Activated T-cell treated with anti-CD3 and anti-CD28 coated beads for 1 hour (primary cell): ENCODE measurements around the gene LAPTM5.
"Not testable (repeated sequence)": the region's sequence is repeated elsewhere in the genome, so short reads cannot be mapped to it uniquely, and the experiment has no call there.

Source experiments
- DNase-seq: peaks from one replicate; pipeline ENCODE4 v3.0.0-alpha.2; 2020; ENCODE audit warnings: low read depth

LAPTM5 gene

DNA sequence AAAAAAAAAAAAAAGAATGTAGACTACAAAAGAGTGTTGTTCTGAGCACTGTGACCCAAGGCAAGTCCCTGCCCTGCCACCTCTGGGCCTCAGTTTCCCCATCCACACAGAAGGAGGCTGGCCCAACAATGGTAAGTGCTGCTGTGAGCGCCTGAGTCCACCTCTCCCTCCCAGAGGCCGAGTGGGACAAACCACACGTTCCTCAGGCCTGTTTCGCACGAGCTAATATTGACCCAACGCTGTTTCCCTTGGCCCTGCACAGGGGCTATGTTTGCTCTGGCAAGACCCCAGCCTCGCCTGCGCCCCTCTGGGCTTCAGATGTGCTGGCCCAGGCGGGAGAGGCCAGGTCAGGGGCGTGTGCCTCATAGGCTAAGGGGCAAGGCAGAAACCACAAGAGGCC is 12.6 kb upstream of the LAPTM5 start:
- no peak for DNase-seq

DNA sequence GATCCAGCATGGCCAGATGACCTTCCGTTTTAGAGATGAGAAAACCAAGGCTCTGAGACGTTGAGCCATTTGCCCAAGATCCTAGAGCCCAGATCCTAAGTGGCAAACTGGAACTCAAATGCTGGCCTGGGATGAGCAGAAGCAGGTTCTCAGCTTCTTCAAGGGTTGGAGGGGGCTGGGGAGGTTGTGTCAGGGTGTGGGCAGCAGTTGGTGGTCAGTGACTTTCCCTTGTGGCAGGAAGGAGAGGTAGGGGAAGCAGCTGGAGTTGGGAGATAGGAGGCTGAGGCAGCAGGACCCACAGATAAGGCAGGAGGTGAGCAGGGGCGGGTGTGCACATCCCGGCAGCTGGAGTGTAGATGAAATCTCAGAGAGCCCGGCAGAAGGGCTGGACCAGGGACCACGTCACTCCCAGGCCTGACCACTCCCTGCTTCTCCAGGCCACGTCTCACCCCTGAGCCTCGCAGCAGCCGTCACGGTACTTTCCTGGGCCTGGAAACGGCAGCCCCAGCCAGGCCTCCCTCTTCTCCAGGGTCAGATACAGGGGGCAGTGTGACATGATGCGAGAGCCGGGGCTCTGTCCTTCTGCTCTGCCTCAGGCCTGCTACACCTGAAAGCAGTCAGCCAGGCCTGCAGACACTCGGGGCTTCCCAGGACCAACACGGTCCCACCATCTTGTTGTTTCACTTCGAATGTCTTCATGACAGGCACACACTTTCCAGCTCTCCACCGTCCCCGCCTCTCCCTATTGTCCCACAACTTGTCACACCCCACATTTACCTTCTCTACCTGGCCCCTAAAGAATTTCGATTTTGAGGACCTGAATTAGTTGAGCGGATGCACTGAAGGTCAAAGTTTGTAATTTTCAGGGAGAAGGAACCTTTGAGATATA is 11.5 kb upstream of the LAPTM5 start:
- no peak for DNase-seq

DNA sequence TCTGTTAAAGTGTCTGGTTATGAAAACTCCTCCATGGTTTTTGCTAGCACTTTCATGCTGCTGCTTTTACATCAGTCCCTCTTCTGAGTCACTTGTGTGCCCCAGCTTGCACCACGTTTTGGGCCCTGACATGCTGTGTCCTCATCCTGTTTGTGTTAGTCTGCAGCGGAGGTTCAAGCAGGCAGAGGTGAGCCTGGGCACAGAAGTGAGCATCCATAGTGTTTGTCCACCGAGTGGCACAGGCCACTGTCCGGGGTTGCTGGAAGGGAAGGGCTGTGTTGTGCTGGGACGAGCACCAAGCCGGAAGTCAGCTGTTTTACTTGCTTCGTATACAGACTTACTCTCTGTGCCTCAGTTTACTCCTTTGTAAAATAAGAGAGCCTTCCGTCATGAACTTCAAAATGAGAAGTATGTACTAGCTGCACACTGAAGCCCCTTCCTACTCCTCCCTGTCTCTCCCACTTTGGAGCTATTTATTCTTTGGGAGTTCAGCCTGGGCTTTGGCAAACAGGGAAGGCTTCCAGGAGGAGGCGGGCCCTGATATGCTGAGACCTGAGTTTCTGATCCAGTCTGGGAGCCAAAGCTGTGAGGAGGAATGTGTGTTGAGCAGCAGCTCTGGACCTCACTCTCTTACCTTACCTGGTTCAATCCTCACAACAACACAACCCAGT is 10.7 kb upstream of the LAPTM5 start:
- no peak for DNase-seq

DNA sequence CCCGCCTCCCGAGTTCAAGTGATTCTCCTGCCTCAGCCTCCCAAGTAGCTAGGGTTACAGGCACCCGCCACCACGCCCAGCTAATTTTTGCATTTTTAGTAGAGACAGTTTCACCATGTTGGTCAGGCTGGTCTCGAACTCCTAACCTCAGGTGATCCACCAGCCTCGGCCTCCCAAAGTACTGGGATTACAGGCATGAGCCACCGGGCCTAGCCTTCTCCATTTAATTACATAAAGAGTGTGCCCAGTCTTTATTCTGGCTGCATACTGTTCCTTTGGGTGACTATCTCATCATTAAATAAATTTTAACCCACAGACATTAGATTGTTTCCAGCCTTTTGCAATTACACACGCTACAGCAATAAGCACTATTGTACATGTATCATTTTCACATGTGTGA is 9.4 kb upstream of the LAPTM5 start:
- not testable (repeated sequence) for DNase-seq

DNA sequence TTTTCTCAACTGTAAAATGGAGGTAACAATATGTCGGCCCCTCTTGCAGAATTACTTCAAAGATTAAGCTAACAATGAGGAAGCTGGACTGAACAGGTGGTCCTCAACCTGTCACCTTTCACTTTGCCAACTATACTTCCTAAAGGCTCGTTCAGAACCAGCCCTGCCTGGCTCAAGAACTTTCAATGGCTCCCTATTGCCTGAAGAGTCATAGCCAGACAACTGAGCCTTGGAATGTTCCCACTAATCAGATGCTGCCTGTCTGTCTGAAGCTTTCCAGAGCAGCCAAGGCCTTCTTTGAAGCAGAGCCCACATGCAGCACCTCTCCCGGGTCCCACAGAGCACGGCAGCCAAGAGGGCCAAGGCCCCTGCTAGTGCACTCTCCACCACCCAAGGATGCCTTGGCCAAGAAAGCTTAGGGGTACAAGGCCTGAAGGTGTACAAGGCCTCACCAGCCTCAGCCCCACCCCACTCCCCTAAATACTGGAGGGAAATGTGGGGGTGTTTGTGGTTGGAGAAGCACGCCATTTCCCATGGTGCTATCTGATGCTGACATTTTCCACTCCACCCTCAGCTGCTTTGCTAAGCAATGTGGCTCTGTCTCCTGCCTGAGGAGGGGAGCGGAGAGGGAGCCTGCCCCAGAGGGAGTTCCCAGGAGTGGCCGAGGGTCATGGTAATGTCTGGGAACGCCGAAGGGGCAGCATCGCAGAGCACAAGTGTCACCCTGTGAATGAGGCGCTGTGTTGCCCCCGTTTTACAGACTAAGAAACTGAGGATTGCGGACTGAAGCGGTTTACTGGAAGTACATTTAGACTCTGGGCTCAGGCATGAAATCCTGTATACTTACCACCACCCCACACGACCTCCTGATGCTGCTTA is 8.2 kb upstream of the LAPTM5 start:
- DNase-seq: no peak

DNA sequence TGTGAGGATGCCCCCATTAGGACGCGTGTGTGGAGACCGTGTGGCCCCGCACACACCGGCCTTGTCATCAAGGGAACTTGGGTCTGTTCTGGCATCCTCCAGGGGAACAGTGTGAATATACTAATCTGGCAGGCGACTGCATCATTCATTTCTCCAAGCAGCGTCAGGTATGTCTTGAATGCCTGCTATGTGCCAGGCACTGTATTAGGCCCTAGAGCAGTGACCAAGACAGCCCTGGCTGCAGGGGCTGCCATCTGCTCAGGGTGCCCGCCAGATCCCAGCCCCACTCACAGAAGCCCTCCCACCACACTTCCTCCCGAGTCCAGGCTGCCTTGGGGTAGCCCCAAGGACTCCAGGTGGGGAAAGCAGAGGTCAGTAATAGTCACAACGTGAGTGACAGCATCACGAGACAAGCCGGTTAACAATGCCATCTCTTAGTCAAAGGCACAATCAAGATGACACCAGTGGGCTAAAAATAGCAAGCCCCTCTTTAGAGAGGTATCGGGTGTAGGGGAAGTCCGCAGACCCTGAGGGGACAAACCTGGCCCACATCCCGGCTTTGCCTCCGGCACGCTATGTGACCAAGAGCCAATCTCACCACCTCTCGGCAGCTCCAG is 7.5 kb upstream of the LAPTM5 start:
- DNase-seq: no peak

DNA sequence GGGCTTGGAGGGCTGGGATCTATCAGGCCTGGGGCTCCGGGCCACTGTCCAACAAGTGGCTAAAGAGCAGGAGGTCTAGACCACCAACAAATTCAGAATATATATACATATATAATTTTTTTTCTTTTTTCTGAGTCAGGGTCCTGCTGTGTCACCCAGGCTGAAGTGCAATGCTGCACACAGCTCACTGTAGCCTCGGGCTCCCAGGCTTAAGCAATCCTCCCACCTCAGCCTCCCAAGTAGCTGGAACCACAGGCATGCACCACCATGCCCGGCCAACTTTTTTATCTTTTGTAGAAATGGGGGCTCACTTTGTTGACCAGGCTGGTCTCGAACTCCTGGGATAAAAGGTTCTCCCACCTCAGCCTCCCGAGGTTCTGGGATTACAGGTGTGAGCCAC is 6.8 kb upstream of the LAPTM5 start:
- DNase-seq: no peak

DNA sequence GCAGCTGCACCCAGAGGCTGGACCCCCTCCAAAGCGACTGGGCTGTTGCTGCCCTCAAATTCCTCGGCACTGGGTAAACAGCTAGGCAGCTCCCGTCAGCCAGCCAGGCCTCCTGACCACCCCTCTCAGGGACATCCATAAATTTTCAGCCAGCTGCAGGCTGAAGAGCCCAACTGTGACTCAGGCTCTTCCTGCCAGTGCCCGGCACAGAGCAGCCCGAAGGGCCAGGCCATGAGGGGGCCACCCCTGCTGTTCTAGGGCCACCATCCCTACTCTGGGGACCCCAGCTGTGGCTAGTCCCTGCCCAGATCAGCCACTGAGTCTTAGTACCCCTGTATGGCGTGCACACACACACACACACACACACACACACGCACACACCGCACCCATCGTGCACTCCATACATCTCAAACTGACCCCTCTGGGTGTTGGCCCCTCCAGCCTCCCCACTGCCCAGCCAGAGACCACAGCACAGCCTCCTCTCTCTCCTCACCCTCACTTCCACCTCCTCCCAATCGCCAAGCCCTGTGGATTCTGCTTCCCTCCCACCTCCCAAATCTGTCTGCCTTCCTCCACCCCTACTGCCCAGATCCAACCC is 6.2 kb upstream of the LAPTM5 start:
- no peak for DNase-seq

DNA sequence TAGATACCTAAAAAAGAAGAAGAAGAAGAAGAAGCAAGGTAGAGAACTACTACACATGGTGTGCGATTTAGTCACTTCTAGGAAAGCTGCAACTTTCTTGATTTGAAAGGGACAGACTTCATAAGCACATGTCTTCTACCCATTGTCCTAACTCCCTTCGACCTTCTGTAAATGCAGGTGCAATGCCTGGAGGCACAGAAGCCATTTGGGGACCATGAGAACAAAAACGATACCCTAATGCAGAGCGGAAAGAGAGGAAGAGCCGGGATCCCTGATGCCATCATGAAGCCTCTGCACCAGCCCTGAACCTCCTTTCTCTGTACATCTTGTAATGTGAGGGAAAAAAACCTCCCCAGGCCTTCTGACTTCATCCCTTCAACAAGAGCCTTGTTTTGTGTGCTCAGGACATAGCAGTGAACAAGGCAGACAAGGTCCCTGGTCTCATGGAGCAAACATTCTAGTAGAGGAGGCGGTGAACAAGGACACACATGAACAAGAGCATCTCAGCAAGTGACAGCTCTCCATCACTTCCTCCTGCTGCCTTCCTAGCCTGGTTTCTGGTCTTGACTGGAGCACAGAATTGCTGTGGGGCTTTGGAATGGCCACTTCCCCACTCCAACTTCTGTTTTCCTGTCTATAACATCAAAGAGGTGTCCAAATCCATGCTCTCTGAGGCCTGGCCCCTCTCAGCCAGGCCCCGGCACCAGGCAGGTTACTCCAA is 5.5 kb upstream of the LAPTM5 start:
- DNase-seq: no peak

DNA sequence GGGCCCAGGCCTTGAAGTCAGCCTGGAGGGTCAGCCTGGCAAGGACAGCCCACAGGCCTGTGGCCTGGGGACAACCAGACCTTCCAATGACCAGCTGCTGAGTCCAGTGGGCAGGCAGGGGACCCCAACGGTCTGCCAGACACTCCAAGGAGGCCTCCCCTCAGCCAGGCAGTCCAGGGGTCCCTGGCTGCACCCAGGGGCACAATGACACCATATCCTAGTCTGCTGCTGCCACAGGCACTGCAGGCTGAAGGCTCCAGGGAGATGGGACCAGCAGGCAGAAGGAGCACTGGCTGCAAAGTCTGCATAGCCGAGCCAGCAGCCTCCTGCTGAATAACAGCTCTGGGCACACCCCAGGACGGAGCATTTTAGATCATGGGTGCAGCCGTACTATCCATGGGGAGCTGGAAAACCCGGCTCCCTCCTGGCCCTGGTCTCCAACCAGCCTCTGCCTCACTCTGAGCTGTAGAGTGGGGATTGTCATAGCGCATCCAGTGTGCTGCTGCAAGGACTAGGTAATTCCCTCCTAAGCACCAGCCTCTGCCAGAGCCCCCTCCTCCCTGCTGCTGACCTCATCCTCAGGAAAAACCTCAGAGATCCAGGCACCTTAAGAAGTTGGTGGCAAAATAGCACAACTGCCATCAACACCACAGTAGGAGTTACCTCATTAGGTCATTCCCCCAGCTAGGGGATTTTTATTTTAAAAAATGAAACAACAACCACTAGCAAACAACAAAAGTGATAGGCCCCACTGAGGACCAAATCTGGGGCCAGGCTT is 4.8 kb upstream of the LAPTM5 start:
- DNase-seq: no peak

DNA sequence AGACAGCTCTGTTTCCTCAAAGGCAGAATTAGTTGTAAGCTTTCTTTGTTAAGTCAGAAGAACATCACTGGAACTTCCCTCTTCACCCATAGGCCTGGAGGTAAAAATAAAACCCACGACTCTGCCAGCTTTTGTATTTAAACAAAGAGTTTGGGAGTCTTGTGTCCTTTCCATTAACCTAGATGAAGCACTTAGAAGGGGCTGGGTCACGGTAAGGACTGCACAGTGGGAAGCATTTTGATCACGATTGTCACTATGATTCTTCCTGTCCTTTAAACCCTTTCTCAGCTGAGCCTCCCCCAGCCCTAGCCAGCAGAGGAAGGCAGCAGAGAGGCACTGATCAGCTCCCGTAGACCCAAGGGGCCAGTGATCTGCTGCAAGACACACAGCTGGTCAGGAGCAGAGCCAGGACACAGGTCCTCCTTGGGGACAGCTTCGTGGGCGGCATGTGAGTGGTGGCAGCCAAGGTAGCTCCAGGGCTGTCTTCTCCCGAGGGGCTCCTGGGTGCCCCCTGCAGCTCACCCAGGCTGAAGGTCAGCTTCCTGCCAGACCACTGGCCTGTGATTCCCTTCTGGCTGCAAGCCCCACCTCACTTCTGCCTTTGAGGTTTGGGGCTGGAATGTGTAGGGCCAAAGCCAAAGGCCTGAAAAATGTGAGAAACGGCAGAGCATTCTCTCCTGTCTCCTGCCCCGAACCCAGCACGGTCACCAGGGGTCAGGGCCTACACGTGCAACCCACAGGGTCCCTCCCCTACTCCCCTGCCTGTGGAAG is 4.0 kb upstream of the LAPTM5 start:
- DNase-seq: no peak

DNA sequence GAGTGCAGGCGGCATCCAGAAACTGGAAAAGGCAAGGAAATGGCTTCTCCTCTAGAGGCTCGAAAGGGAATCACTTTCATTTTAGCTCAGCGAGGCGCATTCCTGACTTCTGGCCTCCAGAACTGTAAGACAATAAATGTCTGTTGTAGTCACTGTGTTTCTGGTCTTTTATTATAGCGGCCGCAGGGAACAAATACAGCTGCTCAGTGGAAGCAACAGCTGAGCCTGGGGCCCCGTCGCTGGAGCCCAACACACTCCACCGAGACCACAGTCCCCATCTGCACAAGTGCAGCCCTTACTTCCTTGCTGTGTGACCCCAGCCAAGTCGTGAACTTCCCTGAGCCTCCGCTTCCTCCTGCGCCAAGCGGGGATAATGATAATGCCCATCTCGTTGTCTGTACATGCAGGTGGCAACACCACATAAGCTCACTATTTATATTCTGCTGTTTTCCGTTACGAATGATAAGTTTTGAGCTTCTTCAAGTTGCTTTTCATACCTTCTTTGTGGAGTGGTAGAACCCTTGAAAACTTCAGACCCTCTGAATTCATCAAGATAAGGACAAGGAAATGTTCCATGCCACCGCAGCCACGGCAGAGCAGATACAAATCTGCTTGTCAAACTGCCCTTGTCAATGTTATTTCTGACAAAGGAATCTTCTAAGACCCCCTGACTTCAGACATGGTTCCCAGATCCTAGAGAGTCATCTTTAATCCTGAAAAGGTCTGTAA is 3.2 kb upstream of the LAPTM5 start:
- DNase-seq: no peak

DNA sequence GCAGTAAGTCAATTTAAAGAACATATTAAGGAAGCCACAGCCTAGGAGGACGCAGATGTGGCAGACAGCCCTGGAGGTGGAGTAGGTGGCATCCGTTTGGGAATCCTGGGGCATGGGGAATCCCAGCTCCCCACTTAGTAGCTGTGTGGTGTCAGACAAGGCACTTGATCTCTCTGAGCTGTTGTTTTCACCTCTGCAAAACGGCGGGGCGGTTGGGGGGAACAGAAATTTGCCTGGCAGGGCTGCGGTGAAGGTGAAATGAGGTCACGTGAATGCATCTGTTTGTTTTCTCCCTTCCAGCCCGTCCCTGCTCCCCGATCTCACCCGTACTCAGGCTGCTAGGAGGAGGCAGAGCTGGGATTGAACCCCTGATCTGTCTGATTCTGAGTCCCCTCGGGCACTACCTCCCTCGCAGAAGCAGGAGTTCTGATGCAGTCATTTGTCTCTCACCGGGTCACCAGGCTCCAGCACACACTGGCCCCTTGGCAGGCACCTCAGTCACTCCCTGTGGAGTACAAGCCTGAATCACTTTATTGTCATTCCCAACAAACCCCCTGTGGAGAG is 2.2 kb upstream of the LAPTM5 start:
- peak; percentile 47 for DNase-seq

DNA sequence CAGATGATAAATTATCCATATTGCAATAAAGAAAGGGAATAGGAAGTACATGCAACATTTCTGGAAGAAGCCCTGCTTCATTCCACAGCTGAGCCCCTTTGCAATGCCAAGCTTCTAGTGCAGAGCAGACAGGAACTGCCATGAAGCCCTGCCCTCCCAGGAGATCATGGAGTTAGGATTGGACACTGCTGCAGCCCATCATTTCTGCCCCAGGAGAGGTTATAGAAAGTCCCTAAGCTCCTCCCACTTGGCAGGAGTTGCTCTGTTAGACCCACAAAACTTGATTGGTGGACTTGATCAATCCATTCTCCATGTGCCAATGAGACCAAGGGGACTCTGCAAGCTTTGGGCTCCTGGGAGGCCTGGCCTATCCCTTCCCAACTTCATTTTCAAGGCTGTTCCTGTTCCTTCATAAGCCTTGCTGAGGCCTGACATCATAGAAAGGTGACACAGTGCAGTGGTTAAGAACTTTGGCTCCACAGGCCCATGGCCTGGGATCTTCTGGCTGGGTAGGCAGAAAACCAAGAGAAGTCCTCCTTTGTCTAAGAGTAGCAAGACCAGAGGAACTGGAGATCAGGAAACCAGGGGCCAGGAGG is 1.3 kb upstream of the LAPTM5 start:
- no peak for DNase-seq

DNA sequence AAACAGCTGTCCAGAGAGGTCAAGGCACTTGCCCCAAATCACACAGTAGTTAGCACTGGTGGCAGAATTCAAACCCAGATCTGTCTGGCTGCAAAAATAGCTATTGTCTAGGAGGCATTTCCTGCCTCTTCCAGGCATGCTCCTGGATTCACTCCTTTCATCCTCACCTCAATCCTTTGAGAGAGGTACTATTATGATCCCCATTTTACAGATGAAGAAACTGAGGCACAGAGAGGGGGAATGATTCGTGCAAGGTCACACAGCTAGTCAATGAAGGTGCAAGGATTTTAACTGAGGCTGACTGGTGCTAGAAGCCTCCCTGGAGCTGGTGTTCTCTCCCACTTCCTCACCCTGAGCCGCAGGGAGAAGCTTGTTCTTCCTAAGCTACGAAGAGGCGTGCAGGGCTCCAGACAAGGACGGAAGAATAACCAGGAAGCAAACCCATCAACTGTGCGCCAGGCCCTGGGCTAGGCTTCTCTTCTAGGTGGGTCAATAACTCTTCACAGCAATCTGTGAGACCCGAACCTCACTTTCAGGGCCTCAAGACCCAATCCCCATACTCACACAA is 631 bp upstream of the LAPTM5 start:
- DNase-seq: no peak

DNA sequence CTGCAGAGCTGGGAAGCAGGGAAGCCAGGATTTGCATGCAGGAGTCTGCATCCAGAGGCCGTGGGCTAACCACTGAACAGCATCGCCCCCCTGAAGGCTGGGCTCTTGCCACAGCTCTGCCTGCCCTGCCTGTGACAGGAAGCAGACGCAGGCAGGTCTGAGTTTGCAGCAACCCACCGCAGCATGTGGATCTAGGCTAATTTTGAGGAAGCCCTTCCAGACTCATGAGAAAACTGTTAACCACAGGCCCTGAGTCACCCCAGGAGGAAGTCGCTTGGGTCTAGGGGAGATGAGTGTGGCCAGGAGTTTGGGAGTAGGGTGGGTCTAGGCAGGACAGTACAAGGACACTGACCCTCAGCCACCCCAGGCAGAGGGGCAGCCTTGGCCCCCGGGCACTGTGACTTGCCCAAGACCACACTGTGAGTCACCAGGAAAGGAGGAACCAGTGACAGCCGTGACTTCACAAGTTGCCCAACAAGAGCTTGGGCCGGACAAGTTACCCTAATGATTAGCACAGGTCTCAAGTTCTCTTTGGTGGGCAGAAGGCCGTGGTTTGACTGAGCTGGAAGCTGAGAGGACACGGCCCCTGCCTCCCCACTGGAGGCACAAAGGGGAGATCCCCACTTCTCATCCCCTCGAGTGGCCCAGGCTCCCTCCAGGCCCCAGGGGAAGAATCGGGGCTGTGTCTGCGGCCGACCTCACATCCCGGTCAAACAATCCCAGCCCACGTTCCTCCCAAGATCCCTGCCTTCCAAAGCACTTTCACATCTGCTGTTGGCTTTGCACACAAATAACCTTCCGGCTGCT is 826 bp downstream of the LAPTM5 start:
- DNase-seq: peak; percentile 51

DNA sequence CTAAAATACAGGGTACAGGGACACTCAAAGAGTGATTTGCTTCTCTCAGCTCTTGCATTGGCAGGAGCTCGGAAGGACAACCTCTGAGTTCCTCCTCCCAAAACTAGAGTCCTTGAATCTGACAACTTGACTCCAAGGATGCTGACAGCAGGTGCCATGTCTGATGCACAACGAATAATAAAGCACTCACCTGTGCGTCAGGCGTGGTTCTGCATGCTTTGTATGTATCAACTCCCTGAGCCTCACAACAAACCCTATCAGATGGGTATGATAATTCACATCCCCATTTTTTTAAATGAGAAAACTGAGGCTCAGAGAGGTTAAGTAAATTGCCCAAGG is 1.4 kb downstream of the LAPTM5 start:
- no peak for DNase-seq
